HCT116 (cell line): ENCODE data around the gene PEAK1. TPM values are rescaled to one million over a fixed set of nuclear protein-coding genes. Genes with fewer than 3 reads are reported as not detected.

ENCODE experiments used
- ATAC-seq: fragments of 200-7000 bp; cut with Tn5 transposase; 2 replicates; pipeline ENCODE4 v1.9.1; 2020; ENCODE audit warnings: mild to moderate bottlenecking, moderate library complexity
- BruUV-seq: library from RNA; stranded (reverse); fragments of 400-500 nt; replicated peaks from 2 replicates; lab custom pipeline; 2021; lab: Mats Ljungman, UMichigan
- CTCF ChIA-PET: fragments of 300-600 bp; sonication (Branson Sonifier 250); formaldehyde crosslinking; loops from one replicate; lab custom pipeline; 2021; ENCODE audit warnings: antibody characterized with exemption; lab: Charles Lee
- POLR2A ChIA-PET: fragments of 300-600, 350-600 bp; sonication (Branson Sonifier 250); formaldehyde crosslinking; loops from one replicate; lab custom pipeline; 2021; ENCODE audit warnings: antibody characterized with exemption; lab: Charles Lee
- RAD21 ChIA-PET, 2 experiments: fragments of 300-600 bp; sonication (Branson Sonifier 250); formaldehyde crosslinking; loops; one replicate each; lab custom pipeline; 2023; ENCODE audit warnings: low total read pairs in 2 of 2; ENCODE audit not compliant: uncharacterized antibody in 2 of 2, unreplicated experiment in 2 of 2, low non-redundant PET in 1 of 2; lab: Charles Lee
- DNase-seq: peaks from one replicate; pipeline ENCODE4 v3.0.0-alpha.2; 2010; ENCODE audit warnings: low read depth, low spot score
- H2AFZ ChIP-seq: fragments of 200-600 bp; shearing (Covaris generic), sonication (generic); 2 replicates; pipeline ENCODE4 v1.6.1; 2017; ENCODE audit warnings: low read depth, mixed run types, mixed read lengths, antibody characterized with exemption, low read length; ENCODE audit not compliant: poor library complexity, severe bottlenecking
- H3K27ac ChIP-seq: 2 replicates; pipeline ENCODE4 v1.5.1; 2012; ENCODE audit warnings: low read depth, low read length
- H3K27me3 ChIP-seq: fragments of 200-600 bp; sonication (generic); 2 replicates; pipeline ENCODE4 v1.6.1; 2016; ENCODE audit warnings: mixed run types, low read length, mixed read lengths; ENCODE audit not compliant: insufficient read depth
- H3K36me3 ChIP-seq, 2 experiments: fragments of 200-500 bp in 1 of 2; fragments of 200-600 bp in 1 of 2; sonication (Bioruptor generic) in 1 of 2; sonication (generic) in 1 of 2; 2 replicates each; pipeline versions ENCODE4 v1.5.1 to v1.6.1; 2014 to 2016; ENCODE audit warnings: low read length in 2 of 2, inconsistent platforms in 1 of 2, mixed read lengths in 1 of 2, mixed run types in 1 of 2; ENCODE audit not compliant: insufficient read depth in 2 of 2, control insufficient read depth in 1 of 2
- H3K4me1 ChIP-seq, 2 experiments: fragments of 200-600 bp in 1 of 2; sonication (generic) in 1 of 2; 2 replicates each; pipeline versions ENCODE4 v1.5.1 to v1.6.1; 2012 to 2017; ENCODE audit warnings: low read length in 2 of 2, inconsistent platforms in 1 of 2, mild to moderate bottlenecking in 1 of 2, mixed read lengths in 1 of 2, mixed run types in 1 of 2, moderate library complexity in 1 of 2; ENCODE audit not compliant: insufficient read depth in 2 of 2, control insufficient read depth in 1 of 2
- H3K4me2 ChIP-seq: fragments of 200-600 bp; sonication (generic); 2 replicates; pipeline ENCODE4 v1.6.1; 2017; ENCODE audit warnings: mixed run types, low read length, mixed read lengths
- H3K4me3 ChIP-seq, 2 experiments: fragments of 200-600 bp in 1 of 2; sonication (generic) in 1 of 2; replicated peaks in 1 of 2; 2 replicates each; pipeline ENCODE4 v1.5.1; 2011 to 2016; ENCODE audit warnings: low read length in 2 of 2, control low read depth in 1 of 2, low read depth in 1 of 2, mild to moderate bottlenecking in 1 of 2, mixed read lengths in 1 of 2, mixed run types in 1 of 2
- H3K79me2 ChIP-seq: fragments of 200-600 bp; sonication (generic); 2 replicates; pipeline ENCODE4 v1.6.1; 2017; ENCODE audit warnings: mild to moderate bottlenecking, mixed run types, low read length, moderate library complexity, mixed read lengths; ENCODE audit not compliant: insufficient read depth
- H3K9ac ChIP-seq: fragments of 200-600 bp; sonication (generic); 2 replicates; pipeline ENCODE4 v1.6.1; 2016; ENCODE audit warnings: low read length, mixed read lengths
- H3K9me2 ChIP-seq: fragments of 200-600 bp; sonication (generic), shearing (Covaris generic); 2 replicates; pipeline ENCODE4 v1.6.1; 2017; ENCODE audit warnings: mixed run types, mild to moderate bottlenecking, moderate library complexity; ENCODE audit not compliant: insufficient read depth
- H3K9me3 ChIP-seq, 2 experiments: fragments of 200-500 bp in 1 of 2; fragments of 200-600 bp in 1 of 2; sonication (Bioruptor generic) in 1 of 2; sonication (generic) in 1 of 2; 2 replicates each; pipeline ENCODE4 v1.6.1; 2014 to 2017; ENCODE audit warnings: low read length in 2 of 2, mixed read lengths in 2 of 2, inconsistent platforms in 1 of 2, low read depth in 1 of 2, mild to moderate bottlenecking in 1 of 2, mixed run types in 1 of 2, moderate library complexity in 1 of 2; ENCODE audit not compliant: control insufficient read depth in 1 of 2, insufficient read depth in 1 of 2
- H4K20me1 ChIP-seq: fragments of 200-600 bp; sonication (generic), shearing (Covaris generic); 2 replicates; pipeline ENCODE4 v1.6.1; 2017; ENCODE audit warnings: mixed run types, mild to moderate bottlenecking, moderate library complexity; ENCODE audit not compliant: insufficient read depth
- CBX3 ChIP-seq: IDR thresholded peaks from 2 replicates; pipeline ENCODE4 v1.6.1; 2012; ENCODE audit warnings: low read depth
- CEBPB ChIP-seq: IDR thresholded peaks from 2 replicates; pipeline ENCODE4 v1.6.1; 2012; ENCODE audit warnings: low read depth
- EZH2phosphoT487 ChIP-seq: fragments of 200-600 bp; IDR thresholded peaks from 2 replicates; pipeline ENCODE4 v1.6.1; 2018; ENCODE audit warnings: antibody characterized with exemption, borderline replicate concordance
- YY1 ChIP-seq: IDR thresholded peaks from 2 replicates; pipeline ENCODE4 v1.6.1; 2011; ENCODE audit warnings: low read length, low read depth, moderate library complexity, mild to moderate bottlenecking; ENCODE audit not compliant: insufficient replicate concordance; ENCODE audit errors: extremely low read depth
- ZFX ChIP-seq: fragments of 450-650 bp; IDR thresholded peaks from 2 replicates; pipeline ENCODE4 v1.6.1; 2017
- intact Hi-C: fragments of 100-400 bp; cut with micrococcal nuclease; formaldehyde crosslinking; loops from 2 replicates; pipeline ENCODE4 v1.10.0; 2022
- total RNA-seq: library from RNA; stranded (reverse); gene quantifications from one replicate; pipeline ENCODE4 v1.2.1, GENCODE V29; 2021; ENCODE audit not compliant: unreplicated experiment

The PEAK1 gene
- total RNA-seq, 1 experiment from 2014 or later = 23.4 TPM

DNA sequence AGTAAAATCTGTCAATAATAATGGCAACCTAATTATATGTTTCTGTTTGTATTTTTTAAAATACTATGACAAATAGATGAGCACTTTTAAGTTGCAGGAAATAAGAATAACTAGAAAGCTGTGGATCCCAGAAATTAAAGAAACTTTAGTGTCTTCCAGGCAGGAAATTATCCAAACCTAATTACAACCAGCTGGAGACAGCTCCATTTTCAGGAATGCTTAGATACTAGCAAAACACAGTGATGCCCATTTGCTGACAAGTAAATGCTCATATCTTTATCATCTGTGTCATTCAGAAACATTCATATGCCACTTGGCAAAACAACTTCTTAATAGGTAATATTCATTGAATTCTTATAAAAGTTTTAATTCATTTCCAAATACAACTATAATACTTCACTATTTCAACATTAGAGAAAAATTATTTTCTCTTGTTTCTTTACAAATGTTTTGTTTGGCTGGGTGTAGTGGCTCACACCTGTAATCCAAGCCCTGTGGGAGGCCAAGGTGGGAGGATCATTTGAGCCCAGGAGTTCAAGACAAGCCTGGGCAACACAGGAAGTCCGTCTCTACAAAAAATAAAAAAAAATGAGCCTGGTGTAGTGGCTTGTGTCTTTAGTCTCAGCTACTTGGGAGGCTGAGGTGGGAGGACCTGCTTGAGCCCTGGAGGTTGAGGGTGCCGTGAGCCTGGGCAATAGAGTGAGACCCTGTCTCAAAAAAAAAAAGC is 179.9 kb downstream of the PEAK1 start:
- Histone ChIP-seq H3K9me3 (no peaks in the 10 kb centered on the region), H3K4me3 (no peak overlapping the region), H2AFZ (no peak overlapping the region), H3K4me2 (no peak overlapping the region), H3K36me3 (no peaks in the 10 kb centered on the region), H3K9ac (no peak overlapping the region), H3K27me3 (no peaks in the 10 kb centered on the region), H3K79me2 (no peaks in the 10 kb centered on the region), H4K20me1 (no peaks in the 10 kb centered on the region), H3K9me2 (no peaks in the 10 kb centered on the region), H3K27ac (no peak overlapping the region), H3K4me1 (no peaks in the 10 kb centered on the region)
- ATAC-seq (no peak), DNase-seq (no peak)
- ChIA-PET CTCF (no interaction called here), POLR2A (no interaction called here), RAD21 (no interaction called here)
- no TSS peak for BruUV-seq
- TF ChIP-seq CEBPB (no peak), ZFX (no peak), YY1 (no peak)
- intact Hi-C loops = no loop called here

DNA sequence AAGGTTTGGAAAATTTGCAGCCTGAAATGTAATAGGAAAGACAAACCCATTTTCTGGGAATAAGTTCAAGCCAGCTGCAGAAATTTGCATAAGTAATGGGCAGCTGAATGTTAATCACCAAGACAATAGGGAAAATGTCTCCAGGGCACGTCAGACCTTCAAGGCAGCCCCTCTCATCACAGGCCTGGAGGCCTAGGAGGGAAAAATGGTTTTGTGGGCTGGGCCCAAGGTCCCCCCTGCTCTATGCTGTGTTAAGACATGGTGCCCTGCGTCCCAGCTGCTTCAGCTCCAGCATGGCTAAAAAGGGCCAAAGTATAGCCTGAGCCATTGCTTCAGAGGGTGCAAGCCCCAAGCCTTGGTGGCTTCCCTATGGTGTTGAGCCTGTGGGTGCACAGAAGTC is 184.3 kb downstream of the PEAK1 start:
- H3K27me3 ChIP-seq = no peaks in the 10 kb centered on the region
- H3K4me1 ChIP-seq = no peaks in the 10 kb centered on the region
- H3K4me2 ChIP-seq = no peak overlapping the region
- CTCF ChIA-PET = no interaction called here
- H4K20me1 ChIP-seq = no peaks in the 10 kb centered on the region
- RAD21 ChIA-PET = no interaction called here
- H3K27ac ChIP-seq = no peak overlapping the region
- no peaks in the 10 kb centered on the region for H3K9me2 ChIP-seq
- POLR2A ChIA-PET = no interaction called here
- intact Hi-C loops = no loop called here
- H3K9ac ChIP-seq = no peak overlapping the region
- H3K9me3 ChIP-seq = no peaks in the 10 kb centered on the region
- no peak overlapping the region for H2AFZ ChIP-seq
- no peaks in the 10 kb centered on the region for H3K36me3 ChIP-seq
- ATAC-seq = no peak
- no peaks in the 10 kb centered on the region for H3K79me2 ChIP-seq
- TF ChIP-seq EZH2phosphoT487 (no peak), CBX3 (no peak)
- no TSS peak for BruUV-seq
- H3K4me3 ChIP-seq = no peak overlapping the region
- no peak for DNase-seq
